HEK293 (cell line): ENCODE data around the gene PKDCC.

Source experiments
- CTCF ChIA-PET: fragments of 350-600 bp; formaldehyde crosslinking; extraction: SDS; loops from one replicate; lab custom pipeline; 2021; ENCODE audit warnings: antibody characterized with exemption; lab: Yijun Ruan, JAX
- POLR2A ChIA-PET: fragments of 300-600 bp; formaldehyde crosslinking; extraction: SDS; loops from one replicate; lab custom pipeline; 2020; ENCODE audit warnings: antibody characterized with exemption, inconsistent platforms; lab: Yijun Ruan, JAX
- H3K27ac ChIP-seq: fragments of 200-500 bp; sonication (Bioruptor generic); 2 replicates; pipeline ENCODE4 v1.5.1; 2014; ENCODE audit warnings: low read depth, low read length, control low read depth, inconsistent platforms; ENCODE audit errors: extremely low read depth
- H3K36me3 ChIP-seq, 2 experiments: fragments of 200-500 bp in 1 of 2; sonication (Bioruptor generic) in 1 of 2; 1 replicate in 1 of 2; 2 replicates in 1 of 2; pipeline ENCODE4 v1.5.1; 2014 to 2017; ENCODE audit warnings: inconsistent platforms in 2 of 2, low read length in 2 of 2; ENCODE audit not compliant: control insufficient read depth in 2 of 2, insufficient read depth in 1 of 2
- H3K4me1 ChIP-seq: fragments of 200-500 bp; sonication (Bioruptor generic); 2 replicates; pipeline ENCODE4 v1.5.1; 2014; ENCODE audit warnings: mild to moderate bottlenecking, low read length, inconsistent platforms; ENCODE audit not compliant: control insufficient read depth, insufficient read depth
- H3K4me3 ChIP-seq: 2 replicates; pipeline ENCODE4 v1.5.1; 2011; ENCODE audit warnings: low read depth, mild to moderate bottlenecking, control low read depth, low read length, moderate library complexity
- H3K9me3 ChIP-seq: fragments of 200-500 bp; sonication (Bioruptor generic); 2 replicates; pipeline ENCODE4 v1.5.1; 2014; ENCODE audit warnings: low read depth, low read length, inconsistent platforms; ENCODE audit not compliant: control insufficient read depth, insufficient read depth
- AEBP2 ChIP-seq: fragments of 450-650 bp; formaldehyde crosslinking; IDR thresholded peaks from 2 replicates; pipeline ENCODE4 v1.5.1; 2016; ENCODE audit warnings: missing biosample characterization, missing genetic modification characterization, borderline replicate concordance
- GFI1B ChIP-seq: fragments of 450-650 bp; formaldehyde crosslinking; IDR thresholded peaks from 2 replicates; pipeline ENCODE4 v1.5.1; 2016; ENCODE audit warnings: missing biosample characterization, missing genetic modification characterization
- IKZF3 ChIP-seq: fragments of 450-650 bp; IDR thresholded peaks from 2 replicates; pipeline ENCODE4 v1.5.0; 2018; ENCODE audit warnings: missing biosample characterization, mild to moderate bottlenecking, missing genetic modification characterization, moderate library complexity
- PRDM6 ChIP-seq: fragments of 450-650 bp; formaldehyde crosslinking; IDR thresholded peaks from 2 replicates; pipeline ENCODE4 v1.5.1; 2017; ENCODE audit warnings: missing biosample characterization, missing genetic modification characterization
- WT1 ChIP-seq: fragments of 450-650 bp; formaldehyde crosslinking; IDR thresholded peaks from 2 replicates; pipeline ENCODE4 v1.5.1; 2016; ENCODE audit warnings: missing biosample characterization, missing genetic modification characterization
- YY1 ChIP-seq: fragments of 450-650 bp; formaldehyde crosslinking; IDR thresholded peaks from 2 replicates; pipeline ENCODE4 v1.5.1; 2018; ENCODE audit warnings: missing biosample characterization, missing genetic modification characterization
- ZBTB26 ChIP-seq: fragments of 450-650 bp; formaldehyde crosslinking; optimal IDR thresholded peaks from 2 replicates; pipeline ENCODE3; 2016; ENCODE audit warnings: missing biosample characterization, mild to moderate bottlenecking, missing genetic modification characterization
- ZBTB48 ChIP-seq: fragments of 450-650 bp; formaldehyde crosslinking; IDR thresholded peaks from 2 replicates; pipeline ENCODE4 v1.5.1; 2016; ENCODE audit warnings: missing biosample characterization, missing genetic modification characterization
- ZNF239 ChIP-seq: fragments of 450-650 bp; formaldehyde crosslinking; IDR thresholded peaks from 2 replicates; pipeline ENCODE4 v1.5.1; 2016; ENCODE audit warnings: missing biosample characterization, missing genetic modification characterization
- ZNF24 ChIP-seq: fragments of 450-650 bp; formaldehyde crosslinking; IDR thresholded peaks from 2 replicates; pipeline ENCODE4 v1.5.1; 2016; ENCODE audit warnings: missing biosample characterization, missing genetic modification characterization
- ZNF350 ChIP-seq: fragments of 450-650 bp; formaldehyde crosslinking; IDR thresholded peaks from 2 replicates; pipeline ENCODE4 v1.5.0; 2017; ENCODE audit warnings: missing biosample characterization, mild to moderate bottlenecking, missing genetic modification characterization
- ZNF510 ChIP-seq: fragments of 450-650 bp; formaldehyde crosslinking; IDR thresholded peaks from 2 replicates; pipeline ENCODE4 v1.5.1; 2018; ENCODE audit warnings: mild to moderate bottlenecking, missing genetic modification characterization, missing biosample characterization; ENCODE audit not compliant: insufficient replicate concordance
- ZNF596 ChIP-seq: fragments of 450-650 bp; IDR thresholded peaks from 2 replicates; pipeline ENCODE4 v1.5.0; 2018; ENCODE audit warnings: missing biosample characterization, mild to moderate bottlenecking, missing genetic modification characterization, moderate library complexity
- ZNF610 ChIP-seq: fragments of 450-650 bp; formaldehyde crosslinking; IDR thresholded peaks from 2 replicates; pipeline ENCODE4 v1.5.1; 2016; ENCODE audit warnings: missing biosample characterization, missing genetic modification characterization, borderline replicate concordance
- ZNF621 ChIP-seq: fragments of 450-650 bp; formaldehyde crosslinking; IDR thresholded peaks from 2 replicates; pipeline ENCODE4 v1.5.1; 2017; ENCODE audit warnings: missing biosample characterization, missing genetic modification characterization
- ZNF645 ChIP-seq: fragments of 450-650 bp; formaldehyde crosslinking; IDR thresholded peaks from 2 replicates; pipeline ENCODE4; 2016; ENCODE audit warnings: missing biosample characterization, missing genetic modification characterization
- ZNF76 ChIP-seq: fragments of 450-650 bp; formaldehyde crosslinking; IDR thresholded peaks from 2 replicates; pipeline ENCODE4; 2016; ENCODE audit warnings: low read depth, missing biosample characterization, missing genetic modification characterization, borderline replicate concordance
- ZNF843 ChIP-seq: fragments of 450-650 bp; formaldehyde crosslinking; IDR thresholded peaks from 2 replicates; pipeline ENCODE4 v1.5.1; 2016; ENCODE audit warnings: missing biosample characterization, missing genetic modification characterization
- ZSCAN23 ChIP-seq: fragments of 450-650 bp; formaldehyde crosslinking; IDR thresholded peaks from 2 replicates; pipeline ENCODE4 v1.5.1; 2016; ENCODE audit warnings: missing biosample characterization, missing genetic modification characterization
- ZXDB ChIP-seq: fragments of 450-650 bp; formaldehyde crosslinking; IDR thresholded peaks from 2 replicates; pipeline ENCODE4 v1.5.1; 2016; ENCODE audit warnings: missing biosample characterization, missing genetic modification characterization
- TF ChIP-seq, protein P1 (sequence below): fragments of 450-650 bp; formaldehyde crosslinking; IDR thresholded peaks from 2 replicates; pipeline ENCODE4 v1.5.1; 2016; ENCODE audit warnings: missing biosample characterization, missing genetic modification characterization
- TF ChIP-seq, protein P2 (sequence below): fragments of 450-650 bp; formaldehyde crosslinking; conservative IDR thresholded peaks from 2 replicates; pipeline ENCODE4 v1.5.1; 2016; ENCODE audit warnings: low read depth, missing biosample characterization, missing genetic modification characterization

Gene PKDCC

GRCh38 chr2:42025151-42025582 is 22.7 kb upstream of the PKDCC start (continued):
- no peak for TF ChIP-seq AEBP2
- no peak for TF ChIP-seq PRDM6
- peak; percentile 58; the same call in 1 of the 2 replicates for TF ChIP-seq ZNF610
- TF ChIP-seq, protein P1, sequence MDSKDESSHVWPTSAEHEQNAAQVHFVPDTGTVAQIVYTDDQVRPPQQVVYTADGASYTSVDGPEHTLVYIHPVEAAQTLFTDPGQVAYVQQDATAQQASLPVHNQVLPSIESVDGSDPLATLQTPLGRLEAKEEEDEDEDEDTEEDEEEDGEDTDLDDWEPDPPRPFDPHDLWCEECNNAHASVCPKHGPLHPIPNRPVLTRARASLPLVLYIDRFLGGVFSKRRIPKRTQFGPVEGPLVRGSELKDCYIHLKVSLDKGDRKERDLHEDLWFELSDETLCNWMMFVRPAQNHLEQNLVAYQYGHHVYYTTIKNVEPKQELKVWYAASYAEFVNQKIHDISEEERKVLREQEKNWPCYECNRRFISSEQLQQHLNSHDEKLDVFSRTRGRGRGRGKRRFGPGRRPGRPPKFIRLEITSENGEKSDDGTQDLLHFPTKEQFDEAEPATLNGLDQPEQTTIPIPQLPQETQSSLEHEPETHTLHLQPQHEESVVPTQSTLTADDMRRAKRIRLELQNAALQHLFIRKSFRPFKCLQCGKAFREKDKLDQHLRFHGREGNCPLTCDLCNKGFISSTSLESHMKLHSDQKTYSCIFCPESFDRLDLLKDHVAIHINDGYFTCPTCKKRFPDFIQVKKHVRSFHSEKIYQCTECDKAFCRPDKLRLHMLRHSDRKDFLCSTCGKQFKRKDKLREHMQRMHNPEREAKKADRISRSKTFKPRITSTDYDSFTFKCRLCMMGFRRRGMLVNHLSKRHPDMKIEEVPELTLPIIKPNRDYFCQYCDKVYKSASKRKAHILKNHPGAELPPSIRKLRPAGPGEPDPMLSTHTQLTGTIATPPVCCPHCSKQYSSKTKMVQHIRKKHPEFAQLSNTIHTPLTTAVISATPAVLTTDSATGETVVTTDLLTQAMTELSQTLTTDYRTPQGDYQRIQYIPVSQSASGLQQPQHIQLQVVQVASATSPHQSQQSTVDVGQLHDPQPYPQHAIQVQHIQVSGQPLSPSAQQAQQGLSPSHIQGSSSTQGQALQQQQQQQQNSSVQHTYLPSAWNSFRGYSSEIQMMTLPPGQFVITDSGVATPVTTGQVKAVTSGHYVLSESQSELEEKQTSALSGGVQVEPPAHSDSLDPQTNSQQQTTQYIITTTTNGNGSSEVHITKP (tag by site-specific recombination): peak; percentile 79
- peak; percentile 78 for TF ChIP-seq ZXDB (tag by site-specific recombination)
- TF ChIP-seq ZSCAN23 (tag by site-specific recombination): no peak
- TF ChIP-seq ZNF621 (tag by site-specific recombination): no peak
- peak; percentile 43; the same call in 1 of the 2 replicates for TF ChIP-seq ZBTB48 (tag by site-specific recombination)
- TF ChIP-seq, protein P2, sequence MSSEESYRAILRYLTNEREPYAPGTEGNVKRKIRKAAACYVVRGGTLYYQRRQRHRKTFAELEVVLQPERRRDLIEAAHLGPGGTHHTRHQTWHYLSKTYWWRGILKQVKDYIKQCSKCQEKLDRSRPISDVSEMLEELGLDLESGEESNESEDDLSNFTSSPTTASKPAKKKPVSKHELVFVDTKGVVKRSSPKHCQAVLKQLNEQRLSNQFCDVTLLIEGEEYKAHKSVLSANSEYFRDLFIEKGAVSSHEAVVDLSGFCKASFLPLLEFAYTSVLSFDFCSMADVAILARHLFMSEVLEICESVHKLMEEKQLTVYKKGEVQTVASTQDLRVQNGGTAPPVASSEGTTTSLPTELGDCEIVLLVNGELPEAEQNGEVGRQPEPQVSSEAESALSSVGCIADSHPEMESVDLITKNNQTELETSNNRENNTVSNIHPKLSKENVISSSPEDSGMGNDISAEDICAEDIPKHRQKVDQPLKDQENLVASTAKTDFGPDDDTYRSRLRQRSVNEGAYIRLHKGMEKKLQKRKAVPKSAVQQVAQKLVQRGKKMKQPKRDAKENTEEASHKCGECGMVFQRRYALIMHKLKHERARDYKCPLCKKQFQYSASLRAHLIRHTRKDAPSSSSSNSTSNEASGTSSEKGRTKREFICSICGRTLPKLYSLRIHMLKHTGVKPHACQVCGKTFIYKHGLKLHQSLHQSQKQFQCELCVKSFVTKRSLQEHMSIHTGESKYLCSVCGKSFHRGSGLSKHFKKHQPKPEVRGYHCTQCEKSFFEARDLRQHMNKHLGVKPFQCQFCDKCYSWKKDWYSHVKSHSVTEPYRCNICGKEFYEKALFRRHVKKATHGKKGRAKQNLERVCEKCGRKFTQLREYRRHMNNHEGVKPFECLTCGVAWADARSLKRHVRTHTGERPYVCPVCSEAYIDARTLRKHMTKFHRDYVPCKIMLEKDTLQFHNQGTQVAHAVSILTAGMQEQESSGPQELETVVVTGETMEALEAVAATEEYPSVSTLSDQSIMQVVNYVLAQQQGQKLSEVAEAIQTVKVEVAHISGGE (tag by site-specific recombination): peak; percentile 33; the same call in 1 of the 2 replicates
- TF ChIP-seq WT1: peak; percentile 80

- CTCF ChIA-PET: no interaction called here
- H3K36me3 ChIP-seq: no peaks in the 10 kb centered on the region
- POLR2A ChIA-PET: no interaction called here
- H3K9me3 ChIP-seq: no peaks in the 10 kb centered on the region
- no peak overlapping the region for H3K4me3 ChIP-seq
- H3K27ac ChIP-seq: no peak overlapping the region
- peaks cover 7% of the 10 kb centered on the region for H3K4me1 ChIP-seq
- TF ChIP-seq ZNF24 (no peak), ZNF239 (no peak), ZNF843 (no peak), ZNF510 (tag by site-specific recombination) (no peak), ZNF76 (no peak), GFI1B (tag by site-specific recombination) (no peak), ZBTB26 (tag by site-specific recombination) (no peak), ZNF350 (tag by site-specific recombination) (no peak), ZNF596 (tag by site-specific recombination) (no peak), IKZF3 (no peak), ZNF645 (tag by site-specific recombination) (no peak), YY1 (no peak)
Observed at GRCh38 chr2:42026272-42026671, 21.5 kb upstream of the PKDCC start.
